Measurements from ENCODE around the gene APMAP. TPM values are rescaled to one million over a fixed set of nuclear protein-coding genes. Genes with fewer than 3 reads are reported as not detected.
"Not testable (repeated sequence)": the region's sequence is repeated elsewhere in the genome, so short reads cannot be mapped to it uniquely, and the experiment has no call there.

APMAP gene
- total RNA-seq, 1 experiment from 2014 or later, result 67.8 TPM

- not testable (repeated sequence) for H3K27me3 ChIP-seq (ENCODE audit: insufficient read depth, low read length); H3K79me1 ChIP-seq (ENCODE audit: insufficient read depth, low read depth, low read length, poor library complexity, severe bottlenecking); H2AK5ac ChIP-seq (ENCODE audit: insufficient read length, low read length); H2BK20ac ChIP-seq (ENCODE audit: low read depth, low read length, poor library complexity, severe bottlenecking); H3T11ph ChIP-seq (ENCODE audit: low read length); H3K4ac ChIP-seq (ENCODE audit: low read depth, low read length); H3K27ac ChIP-seq (ENCODE audit: insufficient read length, low read depth, low read length); H4K91ac ChIP-seq (ENCODE audit: insufficient read length, low read depth, low read length); H3K23me2 ChIP-seq (ENCODE audit: insufficient read length, low read depth, low read length, poor library complexity, severe bottlenecking); H4K20me1 ChIP-seq (ENCODE audit: control insufficient read depth, insufficient read depth, insufficient read length); H3K4me2 ChIP-seq (ENCODE audit: insufficient read depth, insufficient read length, low read length); H3K36me3 Mint-ChIP-seq (ENCODE audit: insufficient read depth in 1 of 3, low read depth in 3 of 3); H3K9ac ChIP-seq (ENCODE audit: extremely low read depth, insufficient read length, low read length); H2BK5ac ChIP-seq (ENCODE audit: insufficient read length, low read length); H2BK12ac ChIP-seq (ENCODE audit: insufficient read length, low read depth, low read length); H3K14ac ChIP-seq (ENCODE audit: insufficient read depth, low read length); H3K4me1 ChIP-seq (ENCODE audit: insufficient read depth, low read length); H3K9me3 ChIP-seq (ENCODE audit: control insufficient read depth, low read depth, low read length); H3K27ac Mint-ChIP-seq; H3K4me1 Mint-ChIP-seq; H3K23ac ChIP-seq (ENCODE audit: insufficient read length, low read depth, low read length); DNase-seq; H2AFZ ChIP-seq (ENCODE audit: low read length); H4K5ac ChIP-seq (ENCODE audit: insufficient read length, low read depth, low read length); H2BK15ac ChIP-seq (ENCODE audit: low read depth, low read length); H3K56ac ChIP-seq (ENCODE audit: insufficient read length, low read depth, low read length); H3K18ac ChIP-seq (ENCODE audit: insufficient read length, low read depth, low read length); H3K4me3 Mint-ChIP-seq; H4K8ac ChIP-seq (replicated peaks; ENCODE audit: insufficient read length, low read depth, low read length); H2BK120ac ChIP-seq (ENCODE audit: low read depth, low read length, poor library complexity, severe bottlenecking); H3K79me2 ChIP-seq (ENCODE audit: insufficient read depth, low read length)
- WGBS (ENCODE audit: extremely low coverage, insufficient read length, low lambda C conversion rate), result no CpG with 5 or more reads among the region's 1 CpG
- Mint-ChIP-seq H3K27me3 (ENCODE audit: low read depth) (peaks cover 30% of the 10 kb centered on the region), H3K9me3 (peaks cover 34 to 38% of the 10 kb centered on the region in 2 experiments; a peak in 4 of 5 replicates)
Measured at GRCh38 chr20:24946376-24946775, 46.2 kb downstream of the APMAP start.
